ENCODE results near the gene RTP2. TPM values are rescaled to one million over a fixed set of nuclear protein-coding genes. Genes with fewer than 3 reads are reported as not detected.

RTP2 gene
- total RNA-seq, 1 experiment from 2014 or later = not detected

DNA sequence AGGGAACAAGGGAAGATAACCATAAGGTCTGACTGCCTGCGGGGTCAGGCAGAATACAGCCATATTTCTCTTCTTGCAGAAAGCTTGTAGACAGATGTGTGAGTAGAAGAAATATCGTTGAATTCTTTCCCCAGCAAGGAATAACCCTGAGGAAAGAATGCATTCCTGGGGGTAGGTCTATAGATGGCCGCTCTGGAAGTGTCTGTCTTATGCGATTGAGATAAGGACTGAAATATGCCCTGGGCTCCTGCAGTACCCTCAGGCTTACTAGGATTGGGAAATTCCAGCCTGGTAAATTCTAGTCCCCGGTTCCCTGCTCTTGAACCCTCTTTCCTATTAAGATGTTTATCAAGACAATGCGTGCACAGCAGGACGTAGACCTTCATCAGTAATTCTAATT lies 16.4 kb downstream of the RTP2 start:
- H2AFZ ChIP-seq (ENCODE audit: low read depth, low read length, poor library complexity, severe bottlenecking) = no peak overlapping the region
- ChIA-PET RAD21 (ENCODE audit: low non-redundant PET in 1 of 2, low total read pairs in 2 of 2, uncharacterized antibody in 2 of 2, unreplicated experiment in 2 of 2) (no interaction called here), POLR2A (no interaction called here), CTCF (no interaction called here)
- no TSS peak for BruUV-seq (replicated peaks)
- no peak overlapping the region for H3K4me3 ChIP-seq (replicated peaks in 1 of 2; ENCODE audit: low read depth in 1 of 2, low read length in 2 of 2)
- H4K20me1 ChIP-seq (ENCODE audit: insufficient read depth) = no peaks in the 10 kb centered on the region
- no peak overlapping the region for H3K4me2 ChIP-seq (ENCODE audit: low read length)
- H3K9ac ChIP-seq (ENCODE audit: low read length) = no peak overlapping the region
- H3K4me1 ChIP-seq (ENCODE audit: control insufficient read depth in 1 of 2, insufficient read depth in 2 of 2, low read length in 2 of 2) = no peaks in the 10 kb centered on the region
- ATAC-seq = no peak
- no peaks in the 10 kb centered on the region; a peak in 1 of 4 replicates for H3K9me3 ChIP-seq (ENCODE audit: control insufficient read depth in 1 of 2, insufficient read depth in 1 of 2, low read depth in 1 of 2, low read length in 2 of 2)
- H3K36me3 ChIP-seq (ENCODE audit: control insufficient read depth in 1 of 2, insufficient read depth in 2 of 2, low read length in 2 of 2) = no peaks in the 10 kb centered on the region
- H3K27ac ChIP-seq (ENCODE audit: low read depth, low read length) = no peak overlapping the region
- no peaks in the 10 kb centered on the region for H3K27me3 ChIP-seq (ENCODE audit: insufficient read depth, low read length)
- DNase-seq (ENCODE audit: low read depth, low spot score) = no peak
- no peaks in the 10 kb centered on the region for H3K79me2 ChIP-seq (ENCODE audit: insufficient read depth, low read length)
- H3K9me2 ChIP-seq (ENCODE audit: insufficient read depth) = no peaks in the 10 kb centered on the region
- TF ChIP-seq POLR2A (IDR thresholded peaks at IDR 0.05; ENCODE audit: borderline replicate concordance, extremely low read depth, insufficient read depth, insufficient read length) (no peak), ZNF274 (IDR thresholded peaks at IDR 0.05; ENCODE audit: low read depth, low read length) (no peak), ELF1 (IDR thresholded peaks at IDR 0.05; ENCODE audit: borderline replicate concordance, low read depth) (no peak), EGR1 (IDR thresholded peaks at IDR 0.05; ENCODE audit: low read depth) (no peak)
- TF ChIP-seq, protein P1, sequence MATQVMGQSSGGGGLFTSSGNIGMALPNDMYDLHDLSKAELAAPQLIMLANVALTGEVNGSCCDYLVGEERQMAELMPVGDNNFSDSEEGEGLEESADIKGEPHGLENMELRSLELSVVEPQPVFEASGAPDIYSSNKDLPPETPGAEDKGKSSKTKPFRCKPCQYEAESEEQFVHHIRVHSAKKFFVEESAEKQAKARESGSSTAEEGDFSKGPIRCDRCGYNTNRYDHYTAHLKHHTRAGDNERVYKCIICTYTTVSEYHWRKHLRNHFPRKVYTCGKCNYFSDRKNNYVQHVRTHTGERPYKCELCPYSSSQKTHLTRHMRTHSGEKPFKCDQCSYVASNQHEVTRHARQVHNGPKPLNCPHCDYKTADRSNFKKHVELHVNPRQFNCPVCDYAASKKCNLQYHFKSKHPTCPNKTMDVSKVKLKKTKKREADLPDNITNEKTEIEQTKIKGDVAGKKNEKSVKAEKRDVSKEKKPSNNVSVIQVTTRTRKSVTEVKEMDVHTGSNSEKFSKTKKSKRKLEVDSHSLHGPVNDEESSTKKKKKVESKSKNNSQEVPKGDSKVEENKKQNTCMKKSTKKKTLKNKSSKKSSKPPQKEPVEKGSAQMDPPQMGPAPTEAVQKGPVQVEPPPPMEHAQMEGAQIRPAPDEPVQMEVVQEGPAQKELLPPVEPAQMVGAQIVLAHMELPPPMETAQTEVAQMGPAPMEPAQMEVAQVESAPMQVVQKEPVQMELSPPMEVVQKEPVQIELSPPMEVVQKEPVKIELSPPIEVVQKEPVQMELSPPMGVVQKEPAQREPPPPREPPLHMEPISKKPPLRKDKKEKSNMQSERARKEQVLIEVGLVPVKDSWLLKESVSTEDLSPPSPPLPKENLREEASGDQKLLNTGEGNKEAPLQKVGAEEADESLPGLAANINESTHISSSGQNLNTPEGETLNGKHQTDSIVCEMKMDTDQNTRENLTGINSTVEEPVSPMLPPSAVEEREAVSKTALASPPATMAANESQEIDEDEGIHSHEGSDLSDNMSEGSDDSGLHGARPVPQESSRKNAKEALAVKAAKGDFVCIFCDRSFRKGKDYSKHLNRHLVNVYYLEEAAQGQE (IDR thresholded peaks at IDR 0.05; ENCODE audit: low read depth) = no peak
- TF ChIP-seq, protein P2, sequence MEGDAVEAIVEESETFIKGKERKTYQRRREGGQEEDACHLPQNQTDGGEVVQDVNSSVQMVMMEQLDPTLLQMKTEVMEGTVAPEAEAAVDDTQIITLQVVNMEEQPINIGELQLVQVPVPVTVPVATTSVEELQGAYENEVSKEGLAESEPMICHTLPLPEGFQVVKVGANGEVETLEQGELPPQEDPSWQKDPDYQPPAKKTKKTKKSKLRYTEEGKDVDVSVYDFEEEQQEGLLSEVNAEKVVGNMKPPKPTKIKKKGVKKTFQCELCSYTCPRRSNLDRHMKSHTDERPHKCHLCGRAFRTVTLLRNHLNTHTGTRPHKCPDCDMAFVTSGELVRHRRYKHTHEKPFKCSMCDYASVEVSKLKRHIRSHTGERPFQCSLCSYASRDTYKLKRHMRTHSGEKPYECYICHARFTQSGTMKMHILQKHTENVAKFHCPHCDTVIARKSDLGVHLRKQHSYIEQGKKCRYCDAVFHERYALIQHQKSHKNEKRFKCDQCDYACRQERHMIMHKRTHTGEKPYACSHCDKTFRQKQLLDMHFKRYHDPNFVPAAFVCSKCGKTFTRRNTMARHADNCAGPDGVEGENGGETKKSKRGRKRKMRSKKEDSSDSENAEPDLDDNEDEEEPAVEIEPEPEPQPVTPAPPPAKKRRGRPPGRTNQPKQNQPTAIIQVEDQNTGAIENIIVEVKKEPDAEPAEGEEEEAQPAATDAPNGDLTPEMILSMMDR (IDR thresholded peaks at IDR 0.05 in 2 of 3, conservative IDR thresholded peaks at IDR 0.05 in 1 of 3; ENCODE audit: borderline replicate concordance in 1 of 3, insufficient read depth in 1 of 3, low read depth in 2 of 3, low read length in 2 of 3) = no peak
- TF ChIP-seq, protein P3, sequence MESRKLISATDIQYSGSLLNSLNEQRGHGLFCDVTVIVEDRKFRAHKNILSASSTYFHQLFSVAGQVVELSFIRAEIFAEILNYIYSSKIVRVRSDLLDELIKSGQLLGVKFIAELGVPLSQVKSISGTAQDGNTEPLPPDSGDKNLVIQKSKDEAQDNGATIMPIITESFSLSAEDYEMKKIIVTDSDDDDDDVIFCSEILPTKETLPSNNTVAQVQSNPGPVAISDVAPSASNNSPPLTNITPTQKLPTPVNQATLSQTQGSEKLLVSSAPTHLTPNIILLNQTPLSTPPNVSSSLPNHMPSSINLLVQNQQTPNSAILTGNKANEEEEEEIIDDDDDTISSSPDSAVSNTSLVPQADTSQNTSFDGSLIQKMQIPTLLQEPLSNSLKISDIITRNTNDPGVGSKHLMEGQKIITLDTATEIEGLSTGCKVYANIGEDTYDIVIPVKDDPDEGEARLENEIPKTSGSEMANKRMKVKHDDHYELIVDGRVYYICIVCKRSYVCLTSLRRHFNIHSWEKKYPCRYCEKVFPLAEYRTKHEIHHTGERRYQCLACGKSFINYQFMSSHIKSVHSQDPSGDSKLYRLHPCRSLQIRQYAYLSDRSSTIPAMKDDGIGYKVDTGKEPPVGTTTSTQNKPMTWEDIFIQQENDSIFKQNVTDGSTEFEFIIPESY (IDR thresholded peaks at IDR 0.05; ENCODE audit: extremely low read depth, insufficient replicate concordance, low read length) = no peak
- intact Hi-C loops (cut with micrococcal nuclease) = no loop called here
